Suprapubic skin (tissue), 4 donors: ENCODE data around the gene LAPTM5. TPM values are rescaled to one million over a fixed set of nuclear protein-coding genes. Genes with fewer than 3 reads are reported as not detected.

Experiments used
- DNase-seq, 2 donors: peaks; one replicate each; pipeline ENCODE4 v3.0.0-alpha.2; 2019; ENCODE audit warnings: low spot score in 2 of 2
- H3K27ac ChIP-seq: fragments of 200-600 bp; sonication (generic); one replicate; pipeline ENCODE4 v1.5.1; 2019
- H3K27me3 ChIP-seq: fragments of 200-600 bp; sonication (generic); one replicate; pipeline ENCODE4 v1.5.1; 2019
- H3K36me3 ChIP-seq: fragments of 200-600 bp; sonication (generic); one replicate; pipeline ENCODE4 v1.5.1; 2019
- H3K4me1 ChIP-seq: fragments of 200-600 bp; sonication (generic); one replicate; pipeline ENCODE4 v1.5.1; 2019
- H3K4me3 ChIP-seq: fragments of 200-600 bp; sonication (generic); one replicate; pipeline ENCODE4 v1.5.1; 2019; ENCODE audit warnings: mild to moderate bottlenecking
- H3K9me3 ChIP-seq: fragments of 200-600 bp; sonication (generic); one replicate; pipeline ENCODE4 v1.5.1; 2019
- EP300 ChIP-seq: sonication (generic); formaldehyde crosslinking; IDR thresholded peaks from one replicate; pipeline ENCODE4 v1.6.1; 2017; ENCODE audit warnings: antibody characterized with exemption
- POLR2A ChIP-seq, 2 donors: fragments of 450-650 bp; IDR thresholded peaks; one replicate each; pipeline ENCODE4 v1.6.1; 2017; ENCODE audit warnings: antibody characterized with exemption in 2 of 2, mild to moderate bottlenecking in 2 of 2, moderate library complexity in 2 of 2
- POLR2AphosphoS5 ChIP-seq, 3 donors: sonication (generic); formaldehyde crosslinking; IDR thresholded peaks; one replicate each; pipeline ENCODE4 v1.6.1; 2017; ENCODE audit warnings: antibody characterized with exemption in 3 of 3
- WGBS: methylation state at CpG from one replicate; pipeline ENCODE4 v1.1.5; 2018; 5-methylcytosine and 5-hydroxymethylcytosine counted together
- total RNA-seq, 4 donors: library from RNA; depleted of rRNA; stranded (reverse); fragments of >200 nt; gene quantifications; one replicate each; pipeline ENCODE4 v1.1.0, GENCODE V29; 2016
- TF ChIP-seq, protein P1 (sequence below), 2 donors: fragments of 200-600 bp in 1 of 2; fragments of 450-650 bp in 1 of 2; sonication (generic) in 1 of 2; IDR thresholded peaks; one replicate each; pipeline ENCODE4 v1.5.1; 2016 to 2019; ENCODE audit warnings: antibody characterized with exemption in 2 of 2, mild to moderate bottlenecking in 1 of 2, moderate library complexity in 1 of 2

The LAPTM5 gene
- total RNA-seq, 4 donors from 2014 or later = 9.9 to 13.7 (median 12.2) TPM

DNA sequence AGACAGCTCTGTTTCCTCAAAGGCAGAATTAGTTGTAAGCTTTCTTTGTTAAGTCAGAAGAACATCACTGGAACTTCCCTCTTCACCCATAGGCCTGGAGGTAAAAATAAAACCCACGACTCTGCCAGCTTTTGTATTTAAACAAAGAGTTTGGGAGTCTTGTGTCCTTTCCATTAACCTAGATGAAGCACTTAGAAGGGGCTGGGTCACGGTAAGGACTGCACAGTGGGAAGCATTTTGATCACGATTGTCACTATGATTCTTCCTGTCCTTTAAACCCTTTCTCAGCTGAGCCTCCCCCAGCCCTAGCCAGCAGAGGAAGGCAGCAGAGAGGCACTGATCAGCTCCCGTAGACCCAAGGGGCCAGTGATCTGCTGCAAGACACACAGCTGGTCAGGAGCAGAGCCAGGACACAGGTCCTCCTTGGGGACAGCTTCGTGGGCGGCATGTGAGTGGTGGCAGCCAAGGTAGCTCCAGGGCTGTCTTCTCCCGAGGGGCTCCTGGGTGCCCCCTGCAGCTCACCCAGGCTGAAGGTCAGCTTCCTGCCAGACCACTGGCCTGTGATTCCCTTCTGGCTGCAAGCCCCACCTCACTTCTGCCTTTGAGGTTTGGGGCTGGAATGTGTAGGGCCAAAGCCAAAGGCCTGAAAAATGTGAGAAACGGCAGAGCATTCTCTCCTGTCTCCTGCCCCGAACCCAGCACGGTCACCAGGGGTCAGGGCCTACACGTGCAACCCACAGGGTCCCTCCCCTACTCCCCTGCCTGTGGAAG is 4.0 kb upstream of the LAPTM5 start:
- 63% methylated on average over 8 of the region's 11 CpGs for WGBS
- Histone ChIP-seq H3K27ac (no peak overlapping the region), H3K4me1 (peaks cover 10% of the 10 kb centered on the region), H3K27me3 (no peaks in the 10 kb centered on the region), H3K9me3 (no peaks in the 10 kb centered on the region), H3K4me3 (no peak overlapping the region), H3K36me3 (no peaks in the 10 kb centered on the region)
- no peak for DNase-seq
- TF ChIP-seq EP300 (no peak), POLR2AphosphoS5 (IDR thresholded peaks at IDR 0.05) (no peak), POLR2A (IDR thresholded peaks at IDR 0.05) (no peak)
- TF ChIP-seq, protein P1, sequence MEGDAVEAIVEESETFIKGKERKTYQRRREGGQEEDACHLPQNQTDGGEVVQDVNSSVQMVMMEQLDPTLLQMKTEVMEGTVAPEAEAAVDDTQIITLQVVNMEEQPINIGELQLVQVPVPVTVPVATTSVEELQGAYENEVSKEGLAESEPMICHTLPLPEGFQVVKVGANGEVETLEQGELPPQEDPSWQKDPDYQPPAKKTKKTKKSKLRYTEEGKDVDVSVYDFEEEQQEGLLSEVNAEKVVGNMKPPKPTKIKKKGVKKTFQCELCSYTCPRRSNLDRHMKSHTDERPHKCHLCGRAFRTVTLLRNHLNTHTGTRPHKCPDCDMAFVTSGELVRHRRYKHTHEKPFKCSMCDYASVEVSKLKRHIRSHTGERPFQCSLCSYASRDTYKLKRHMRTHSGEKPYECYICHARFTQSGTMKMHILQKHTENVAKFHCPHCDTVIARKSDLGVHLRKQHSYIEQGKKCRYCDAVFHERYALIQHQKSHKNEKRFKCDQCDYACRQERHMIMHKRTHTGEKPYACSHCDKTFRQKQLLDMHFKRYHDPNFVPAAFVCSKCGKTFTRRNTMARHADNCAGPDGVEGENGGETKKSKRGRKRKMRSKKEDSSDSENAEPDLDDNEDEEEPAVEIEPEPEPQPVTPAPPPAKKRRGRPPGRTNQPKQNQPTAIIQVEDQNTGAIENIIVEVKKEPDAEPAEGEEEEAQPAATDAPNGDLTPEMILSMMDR (IDR thresholded peaks at IDR 0.05) = no peak

GRCh38 chr1:30760596-30761324 is 3.2 kb upstream of the LAPTM5 start:
- no peaks in the 10 kb centered on the region for H3K36me3 ChIP-seq
- 77% methylated on average over 18 of the region's 18 CpGs for WGBS
- TF ChIP-seq EP300 (no peak), POLR2A (IDR thresholded peaks at IDR 0.05) (no peak), POLR2AphosphoS5 (IDR thresholded peaks at IDR 0.05) (no peak)
- TF ChIP-seq, protein P1 (IDR thresholded peaks at IDR 0.05) = no peak
- H3K27ac ChIP-seq = no peak overlapping the region
- H3K4me1 ChIP-seq = peaks cover 10% of the 10 kb centered on the region
- H3K4me3 ChIP-seq = no peak overlapping the region
- DNase-seq = no peak
- no peaks in the 10 kb centered on the region for H3K9me3 ChIP-seq
- H3K27me3 ChIP-seq = no peaks in the 10 kb centered on the region

- Histone ChIP-seq H3K9me3 (no peaks in the 10 kb centered on the region), H3K4me1 (peaks cover 10% of the 10 kb centered on the region), H3K36me3 (no peaks in the 10 kb centered on the region), H3K4me3 (no peak overlapping the region), H3K27me3 (no peaks in the 10 kb centered on the region), H3K27ac (no peak overlapping the region)
- 79% methylated on average over 12 of the region's 13 CpGs for WGBS
- DNase-seq = no peak
- TF ChIP-seq POLR2AphosphoS5 (IDR thresholded peaks at IDR 0.05) = no peak
- TF ChIP-seq EP300 = no peak
- TF ChIP-seq, protein P1 (IDR thresholded peaks at IDR 0.05) = no peak
- TF ChIP-seq POLR2A (IDR thresholded peaks at IDR 0.05) = no peak
Observed at GRCh38 chr1:30759718-30760281, 2.2 kb upstream of the LAPTM5 start.

- Histone ChIP-seq H3K27me3 (no peaks in the 10 kb centered on the region), H3K4me1 (peaks cover 10% of the 10 kb centered on the region), H3K4me3 (no peak overlapping the region), H3K9me3 (no peaks in the 10 kb centered on the region), H3K36me3 (no peaks in the 10 kb centered on the region), H3K27ac (no peak overlapping the region)
- TF ChIP-seq EP300 (no peak), POLR2A (IDR thresholded peaks at IDR 0.05) (no peak)
- TF ChIP-seq, protein P1 (IDR thresholded peaks at IDR 0.05) = no peak
- DNase-seq = no peak
Observed at GRCh38 chr1:30758785-30759380, 1.3 kb upstream of the LAPTM5 start.
